H54 (cell line): Measurements from ENCODE around the gene TTLL10.
"Not testable (repeated sequence)": the region's sequence is repeated elsewhere in the genome, so short reads cannot be mapped to it uniquely, and the experiment has no call there.

Experiments used
- DNase-seq: peaks from one replicate; pipeline ENCODE4 v3.0.0; 2011; ENCODE audit warnings: low spot score, mixed read lengths; ENCODE audit not compliant: insufficient read length
- FAIRE-seq: peaks from 3 replicates; lab custom pipeline; 2011; peaks lifted over from hg19 to GRCh38; lab: Jason Lieb, UNC
- POLR2A ChIP-seq: IDR thresholded peaks from 2 replicates; pipeline ENCODE4 v1.6.1; 2011; ENCODE audit warnings: low read depth, mild to moderate bottlenecking, low read length

TTLL10 gene

GRCh38 chr1:1168451-1169411, 4.9 kb upstream of the TTLL10 start:
- DNase-seq (no peak), FAIRE-seq (no peak)
- no peak for TF ChIP-seq POLR2A

- no peak for TF ChIP-seq POLR2A
- DNase-seq, result no peak
- no peak for FAIRE-seq
Observed at GRCh38 chr1:1169429-1170214, 4.1 kb upstream of the TTLL10 start.

GRCh38 chr1:1170215-1171091, 3.2 kb upstream of the TTLL10 start:
- DNase-seq, result no peak
- no peak for TF ChIP-seq POLR2A
- no peak for FAIRE-seq

GRCh38 chr1:1171161-1171545, 2.5 kb upstream of the TTLL10 start:
- no peak for TF ChIP-seq POLR2A
- FAIRE-seq (no peak), DNase-seq (no peak)

- DNase-seq, result no peak
- no peak for TF ChIP-seq POLR2A
- FAIRE-seq, result no peak
Observed at GRCh38 chr1:1171546-1172340, 1.9 kb upstream of the TTLL10 start.

GRCh38 chr1:1173061-1173792, 453 bp upstream of the TTLL10 start:
- no peak for TF ChIP-seq POLR2A
- DNase-seq (no peak), FAIRE-seq (no peak)

- DNase-seq, result no peak
- no peak for TF ChIP-seq POLR2A
- no peak for FAIRE-seq
Observed at GRCh38 chr1:1175221-1176062, 1.8 kb downstream of the TTLL10 start.

GRCh38 chr1:1176063-1176761, 2.5 kb downstream of the TTLL10 start:
- FAIRE-seq, DNase-seq: not testable (repeated sequence)

GRCh38 chr1:1176931-1177330, 3.3 kb downstream of the TTLL10 start:
- TF ChIP-seq POLR2A, result no peak
- no peak for FAIRE-seq

GRCh38 chr1:1177452-1178206, 3.9 kb downstream of the TTLL10 start:
- TF ChIP-seq POLR2A, result no peak
- no peak for DNase-seq
- FAIRE-seq, result no peak

More at GRCh38 chr1:1176931-1177330, 3.3 kb downstream of the TTLL10 start:
- no peak for DNase-seq
